GM18505 (cell line): ENCODE results near the gene KCNJ1.

ENCODE experiments used
- ATAC-seq: cut with Tn5 transposase; IDR thresholded peaks from one replicate; pipeline ENCODE4 v1.9.1; 2021; ENCODE audit not compliant: unreplicated experiment
- POLR2A ChIP-seq: IDR thresholded peaks from 4 replicates; pipeline ENCODE4 v1.6.1; 2011; ENCODE audit warnings: borderline replicate concordance; ENCODE audit not compliant: insufficient read depth, insufficient read length; ENCODE audit errors: extremely low read depth

Gene KCNJ1

GRCh38 chr11:128860571-128861361, 6.3 kb downstream of the KCNJ1 start:
- ATAC-seq, result no peak
- TF ChIP-seq POLR2A, result no peak

- TF ChIP-seq POLR2A, result no peak
Measured at GRCh38 chr11:128859563-128860441, 7.3 kb downstream of the KCNJ1 start.

GRCh38 chr11:128857341-128857740, 9.8 kb downstream of the KCNJ1 start:
- ATAC-seq, result no peak
- no peak for TF ChIP-seq POLR2A

More at GRCh38 chr11:128859563-128860441, 7.3 kb downstream of the KCNJ1 start:
- ATAC-seq, result peak; percentile 91

DNA sequence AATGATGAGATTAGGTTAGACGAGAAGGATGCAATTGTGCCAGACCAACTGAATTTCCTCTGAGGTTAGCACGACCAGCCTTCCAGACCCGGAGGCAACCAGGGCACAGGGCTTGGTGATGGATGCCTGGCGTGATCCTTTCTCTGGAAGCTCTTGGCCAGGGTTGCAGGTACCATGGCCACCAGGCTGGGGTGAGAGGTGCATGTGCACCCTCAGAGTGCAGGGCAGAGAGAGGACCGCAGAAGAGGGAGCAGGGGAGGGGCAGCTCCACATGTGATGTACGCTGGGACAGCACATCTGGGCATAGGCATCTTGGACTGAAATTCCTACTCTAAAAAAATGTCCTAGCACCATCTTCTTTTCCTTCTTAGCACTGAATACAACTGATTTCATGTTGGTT, 10.9 kb downstream of the KCNJ1 start:
- ATAC-seq, result no peak
- no peak for TF ChIP-seq POLR2A

- no peak for TF ChIP-seq POLR2A
- no peak for ATAC-seq
Measured at GRCh38 chr11:128854841-128855240, 12.3 kb downstream of the KCNJ1 start.

DNA sequence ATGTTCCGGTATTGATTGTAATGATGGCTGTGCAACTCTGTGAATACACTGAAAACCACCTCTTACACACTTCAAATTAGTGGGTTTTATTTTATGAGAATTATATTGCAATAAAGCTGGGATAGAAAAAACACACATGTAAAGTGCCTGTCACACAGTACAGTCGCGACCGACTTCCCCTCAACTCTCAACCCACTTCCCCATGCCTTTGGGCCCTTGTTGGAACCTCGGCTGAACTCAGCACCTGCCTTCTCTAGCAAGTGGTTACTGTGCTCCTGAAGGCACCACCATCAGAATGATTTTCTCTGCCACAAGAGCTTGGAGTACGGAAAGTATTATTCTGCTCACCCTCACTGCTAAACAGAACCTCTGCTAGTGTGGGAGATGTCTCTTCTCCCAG, 13.5 kb downstream of the KCNJ1 start:
- ATAC-seq, result no peak
- no peak for TF ChIP-seq POLR2A

GRCh38 chr11:128852327-128853023, 14.6 kb downstream of the KCNJ1 start:
- ATAC-seq, result no peak
- no peak for TF ChIP-seq POLR2A

DNA sequence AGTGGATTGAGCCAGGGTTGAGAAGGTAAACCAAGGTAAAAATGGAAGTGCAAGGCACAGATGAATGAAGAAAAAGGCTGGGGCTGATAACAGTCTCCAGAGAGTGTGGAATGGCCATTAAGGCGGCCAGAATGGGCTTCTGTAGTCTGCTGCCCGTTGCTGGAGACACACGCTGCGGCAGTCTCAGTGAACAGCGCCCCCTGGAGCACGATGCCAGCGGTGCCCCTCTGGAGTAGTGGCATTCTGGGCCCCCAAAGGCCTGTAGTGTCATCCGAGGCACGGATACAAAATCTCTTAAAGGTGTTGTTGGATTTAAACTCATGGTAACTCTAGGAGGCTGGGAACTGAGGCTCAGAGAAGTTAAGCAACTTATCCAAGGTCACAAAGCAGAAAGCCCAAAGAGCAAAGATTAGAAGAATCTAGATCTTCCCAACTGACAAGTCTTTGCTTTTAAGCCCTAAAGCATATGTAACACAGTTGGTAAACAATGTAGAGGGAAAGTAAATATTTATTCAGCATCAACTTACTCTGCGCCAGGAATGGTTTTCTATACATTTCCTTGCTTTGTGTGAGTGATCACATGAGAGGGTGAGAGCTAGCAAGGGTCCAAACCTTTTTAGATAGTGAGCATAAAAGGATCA, 18.2 kb downstream of the KCNJ1 start:
- peak; percentile 81 for ATAC-seq

DNA sequence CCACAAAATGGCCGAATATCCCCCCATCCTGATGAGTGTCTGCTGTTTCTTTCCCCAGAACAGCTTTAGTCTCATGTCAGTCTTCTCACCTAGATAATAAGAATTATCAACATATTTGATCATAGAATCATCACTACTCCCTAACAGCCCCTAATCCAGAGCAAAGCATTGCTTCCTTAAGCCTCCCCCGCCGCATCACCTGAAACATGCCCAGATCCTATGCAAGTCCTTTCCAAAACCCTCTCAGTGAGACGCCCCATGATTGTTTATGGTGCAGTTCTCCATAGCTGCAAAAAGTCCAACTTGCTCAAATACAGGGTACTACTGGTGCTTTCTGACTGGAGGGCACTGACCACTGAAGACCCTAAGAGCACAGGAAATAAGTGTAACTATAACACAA, 20.1 kb downstream of the KCNJ1 start:
- no peak for ATAC-seq
- TF ChIP-seq POLR2A, result no peak

More for the DNA sequence above, 18.2 kb downstream of the KCNJ1 start:
- TF ChIP-seq POLR2A, result no peak

DNA sequence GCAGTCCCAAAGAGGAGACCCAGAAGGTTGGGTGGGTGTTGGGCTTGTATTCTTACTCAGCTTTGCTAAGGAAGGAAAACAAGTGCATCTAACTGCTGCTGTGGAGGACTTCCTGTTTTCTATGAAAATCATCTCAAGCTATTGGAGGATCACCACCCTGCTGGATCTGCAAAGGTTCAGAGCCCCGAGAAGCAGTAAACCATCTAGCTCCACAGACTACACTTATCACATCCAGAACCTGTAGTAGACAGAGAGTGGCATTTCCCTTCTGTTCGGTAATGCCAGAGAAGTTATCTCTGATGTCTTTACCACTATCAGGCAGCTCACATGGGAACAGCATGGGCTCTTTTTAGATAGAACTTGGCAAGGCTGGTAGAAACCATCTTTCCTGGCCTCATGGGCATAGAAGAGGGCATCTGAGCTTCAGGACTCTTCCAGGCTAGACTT, 21.7 kb downstream of the KCNJ1 start:
- ATAC-seq, result no peak
- TF ChIP-seq POLR2A, result no peak

DNA sequence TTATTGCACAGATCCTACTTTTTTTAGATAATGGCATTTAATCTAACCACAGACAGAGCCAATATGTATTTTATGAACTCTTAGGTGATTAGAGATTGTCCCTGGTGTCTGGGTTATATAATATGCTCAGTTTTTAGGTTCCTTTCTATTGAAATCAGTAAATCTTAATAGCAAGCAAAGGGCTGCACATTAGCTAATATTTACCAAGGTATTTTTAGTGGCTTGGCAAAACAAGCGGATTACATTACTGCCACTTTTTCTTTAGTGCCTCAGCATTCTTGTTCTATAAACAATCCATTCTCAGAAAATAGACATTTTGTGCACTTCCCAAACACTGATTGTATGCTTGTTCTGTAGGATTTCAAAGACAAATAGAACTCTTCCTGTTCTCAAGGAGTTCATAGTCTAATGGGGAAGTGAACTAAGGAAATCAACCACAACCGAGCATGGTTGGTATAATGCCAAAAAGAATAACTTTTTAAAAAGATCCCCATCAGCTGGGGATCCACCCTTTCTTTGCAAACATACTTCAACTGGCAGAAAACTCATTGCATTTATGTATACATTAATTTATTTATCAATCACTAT, 23.8 kb downstream of the KCNJ1 start:
- no peak for TF ChIP-seq POLR2A
- ATAC-seq, result no peak

DNA sequence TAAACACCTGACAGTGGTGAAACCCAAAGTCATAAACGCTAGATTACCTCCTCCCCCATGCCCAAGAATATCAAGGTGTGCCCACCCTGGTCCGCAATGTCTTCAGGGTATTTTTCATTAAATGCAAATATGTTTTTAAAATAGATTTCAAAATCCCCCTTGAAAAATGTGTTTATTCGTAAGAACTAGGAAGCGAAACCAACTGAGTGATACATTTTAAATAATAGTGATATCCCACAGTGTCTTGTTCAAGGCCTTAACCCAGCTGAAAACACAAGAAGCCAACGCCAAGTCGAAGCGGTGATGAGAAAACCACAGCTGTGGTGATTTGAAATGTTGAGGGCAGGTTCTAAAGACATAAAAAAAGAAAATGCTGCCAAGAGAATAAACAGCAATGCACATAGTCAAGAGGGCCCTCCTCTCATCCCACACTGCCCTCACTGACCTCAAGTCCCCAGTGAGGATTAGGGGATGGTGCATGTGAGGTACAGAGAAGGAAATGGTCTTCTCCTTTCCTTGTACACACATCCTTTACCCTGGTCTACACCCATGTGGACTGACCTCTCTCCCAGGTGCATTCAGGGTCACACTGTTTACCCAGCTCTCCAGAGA, 25.5 kb downstream of the KCNJ1 start:
- ATAC-seq, result peak; percentile 66
- no peak for TF ChIP-seq POLR2A
